SK-N-SH (cell line): ENCODE data around the gene ARCN1. TPM values are rescaled to one million over a fixed set of nuclear protein-coding genes. Genes with fewer than 3 reads are reported as not detected.
"Not testable (repeated sequence)": the region's sequence is repeated elsewhere in the genome, so short reads cannot be mapped to it uniquely, and the experiment has no call there.

Experiments
- CTCF ChIA-PET: fragments of 300-600, 350-600 bp; formaldehyde crosslinking; extraction: SDS; loops from one replicate; lab custom pipeline; 2021; lab: Yijun Ruan, JAX
- POLR2A ChIA-PET: fragments of 350-600 bp; sonication (Branson Sonifier 250); formaldehyde crosslinking; extraction: SDS; loops from one replicate; lab custom pipeline; 2020; ENCODE audit warnings: antibody characterized with exemption, inconsistent platforms; lab: Yijun Ruan, JAX
- DNase-seq: peaks from one replicate; pipeline ENCODE4 v3.0.0; 2012
- H2AFZ ChIP-seq: fragments of 200-600 bp; sonication (generic); 2 replicates; pipeline ENCODE4 v1.8.1; 2016; ENCODE audit warnings: antibody characterized with exemption, mild to moderate bottlenecking, low read depth
- H3F3A ChIP-seq: fragments of 200-600 bp; sonication (generic); replicated peaks from 2 replicates; pipeline ENCODE3; 2016; ENCODE audit warnings: antibody characterized with exemption, mild to moderate bottlenecking; ENCODE audit not compliant: insufficient read depth
- H3K27ac ChIP-seq, 2 experiments: fragments of 200-500 bp in 1 of 2; fragments of 200-600 bp in 1 of 2; sonication (Bioruptor generic) in 1 of 2; sonication (generic), shearing (Covaris generic) in 1 of 2; 2 replicates each; pipeline versions ENCODE4 v1.5.1 to v1.6.1; 2014 to 2016; ENCODE audit warnings: low read depth in 2 of 2, inconsistent platforms in 1 of 2, low read length in 1 of 2, mild to moderate bottlenecking in 1 of 2, mixed read lengths in 1 of 2
- H3K27me3 ChIP-seq: fragments of 200-600 bp; sonication (generic), shearing (Covaris generic); 2 replicates; pipeline ENCODE4 v1.6.1; 2016; ENCODE audit warnings: mixed run types; ENCODE audit not compliant: insufficient read depth
- H3K36me3 ChIP-seq, 2 experiments: fragments of 200-500 bp in 1 of 2; fragments of 200-600 bp in 1 of 2; sonication (Bioruptor generic) in 1 of 2; sonication (generic) in 1 of 2; replicated peaks in 1 of 2; 2 replicates each; pipeline versions ENCODE3 to v1.5.1; 2014 to 2016; ENCODE audit warnings: low read length in 1 of 2, mild to moderate bottlenecking in 1 of 2; ENCODE audit not compliant: insufficient read depth in 2 of 2, control insufficient read depth in 1 of 2
- H3K4me1 ChIP-seq, 2 experiments: fragments of 200-500 bp in 1 of 2; fragments of 200-600 bp in 1 of 2; sonication (Bioruptor generic) in 1 of 2; sonication (generic), shearing (Covaris generic) in 1 of 2; 2 replicates each; pipeline versions ENCODE4 v1.5.1 to v1.6.1; 2014 to 2016; ENCODE audit warnings: low read depth in 1 of 2, low read length in 1 of 2, mixed run types in 1 of 2; ENCODE audit not compliant: insufficient read depth in 2 of 2, control insufficient read depth in 1 of 2
- H3K4me2 ChIP-seq: fragments of 200-600 bp; sonication (generic), shearing (Covaris generic); 2 replicates; pipeline ENCODE4 v1.6.1; 2017; ENCODE audit warnings: mixed run types
- H3K4me3 ChIP-seq, 2 experiments: fragments of 200-500 bp in 1 of 2; fragments of 200-600 bp in 1 of 2; sonication (Bioruptor generic) in 1 of 2; sonication (generic), shearing (Covaris generic) in 1 of 2; 2 replicates each; pipeline versions ENCODE4 v1.5.1 to v1.8.1; 2014 to 2016; ENCODE audit warnings: low read depth in 2 of 2, inconsistent platforms in 1 of 2, low read length in 1 of 2, mild to moderate bottlenecking in 1 of 2, mixed read lengths in 1 of 2, moderate library complexity in 1 of 2
- H3K79me2 ChIP-seq: fragments of 200-600 bp; sonication (generic); 2 replicates; pipeline ENCODE4 v1.8.1; 2017; ENCODE audit warnings: mild to moderate bottlenecking; ENCODE audit not compliant: insufficient read depth
- H3K9ac ChIP-seq: fragments of 200-600 bp; sonication (generic); 2 replicates; pipeline ENCODE4 v1.6.1; 2017; ENCODE audit warnings: mixed run types
- H3K9me2 ChIP-seq: fragments of 200-600 bp; sonication (generic); 2 replicates; pipeline ENCODE4 v1.6.1; 2017; ENCODE audit warnings: mixed run types
- H3K9me3 ChIP-seq: fragments of 200-600 bp; sonication (generic); 2 replicates; pipeline ENCODE4 v1.6.1; 2017; ENCODE audit warnings: mixed run types, mild to moderate bottlenecking, moderate library complexity
- H4K20me1 ChIP-seq: fragments of 200-600 bp; sonication (generic); 2 replicates; pipeline ENCODE4 v1.6.1; 2017; ENCODE audit warnings: mild to moderate bottlenecking, mixed run types; ENCODE audit not compliant: insufficient read depth
- CTCF ChIP-seq: fragments of 200-600 bp; sonication (generic); IDR thresholded peaks from 2 replicates; pipeline ENCODE4 v1.6.1; 2017; ENCODE audit warnings: antibody characterized with exemption, mild to moderate bottlenecking, moderate library complexity
- GATA2 ChIP-seq: sonication (generic); formaldehyde crosslinking; IDR thresholded peaks from 2 replicates; pipeline ENCODE4 v1.5.0; 2020; ENCODE audit warnings: mild to moderate bottlenecking, missing genetic modification reagents
- JUND ChIP-seq: IDR thresholded peaks from 2 replicates; pipeline ENCODE4 v1.4.0; 2012
- RCOR1 ChIP-seq: fragments of 150-350 bp; IDR thresholded peaks from 2 replicates; pipeline ENCODE4 v1.6.1; 2017; ENCODE audit warnings: antibody characterized with exemption, low read length
- WGBS: methylation state at CpG from one replicate; pipeline ENCODE4 v1.1.6; 2017; ENCODE audit warnings: low lambda C conversion rate; 5-methylcytosine and 5-hydroxymethylcytosine counted together
- polyA plus RNA-seq, 3 experiments: library from polyadenylated mRNA; depleted of rRNA; stranded (reverse); fragments of >200 nt; gene quantifications; 2 replicates each; pipeline ENCODE4 v1.2.3, GENCODE V29; 2012
- TF ChIP-seq, protein P1 (sequence below): IDR thresholded peaks from 2 replicates; pipeline ENCODE4; 2012

The ARCN1 gene
- polyA plus RNA-seq, 1 of the 3 experiments (the other 2 are of a cell fraction), result 128 TPM

DNA sequence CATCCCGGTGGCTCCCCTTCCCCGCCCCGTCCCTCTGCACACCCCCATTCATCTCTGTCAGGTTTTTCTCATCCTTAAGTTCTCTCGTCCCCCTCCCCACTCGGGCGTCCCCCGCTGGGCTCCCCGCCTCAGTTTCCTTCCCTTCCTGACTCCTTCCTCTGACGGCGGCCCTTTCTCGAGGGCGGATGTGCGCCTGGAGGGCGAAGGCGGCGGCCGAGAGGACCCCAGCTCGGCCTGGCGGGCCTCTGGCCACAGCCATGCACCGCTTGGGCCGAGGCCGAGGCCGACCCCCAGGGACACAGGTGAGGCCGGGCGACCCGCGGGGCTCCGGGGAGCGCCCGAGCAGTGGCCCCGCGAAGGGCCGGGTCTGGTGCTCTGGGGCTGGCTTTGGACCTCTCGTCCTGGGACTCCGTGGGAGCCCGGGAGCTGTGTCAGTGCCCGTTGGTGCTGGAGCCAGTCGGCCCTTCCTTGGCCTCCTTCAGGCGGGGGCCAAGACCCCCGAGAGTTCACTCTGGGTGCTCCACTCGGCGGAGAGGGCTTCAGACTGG is 38.1 kb downstream of the ARCN1 start:
- Histone ChIP-seq H2AFZ (no peak overlapping the region), H4K20me1 (no peaks in the 10 kb centered on the region), H3K36me3 (peaks cover 4 to 10% of the 10 kb centered on the region in 2 experiments), H3K27me3 (no peaks in the 10 kb centered on the region), H3F3A (peaks cover 19% of the 10 kb centered on the region), H3K4me2 (no peak overlapping the region; the same call in 1 of the 2 replicates), H3K9ac (no peak overlapping the region), H3K9me2 (no peaks in the 10 kb centered on the region), H3K9me3 (no peaks in the 10 kb centered on the region), H3K4me1 (peaks cover 22 to 39% of the 10 kb centered on the region in 2 experiments), H3K79me2 (peaks cover 74% of the 10 kb centered on the region), H3K4me3 (no peak overlapping the region), H3K27ac (no peak overlapping the region)
- no peak for DNase-seq
- CTCF ChIA-PET, result interaction anchor here (0.6 to 4.2 kb wide), 6 partner anchors 8 to 47 kb away, joined by 3 to 12 read pairs (median 4); no protein-coding TSS in a partner anchor
- TF ChIP-seq JUND, result no peak
- no peak for TF ChIP-seq RCOR1
- TF ChIP-seq, protein P1, sequence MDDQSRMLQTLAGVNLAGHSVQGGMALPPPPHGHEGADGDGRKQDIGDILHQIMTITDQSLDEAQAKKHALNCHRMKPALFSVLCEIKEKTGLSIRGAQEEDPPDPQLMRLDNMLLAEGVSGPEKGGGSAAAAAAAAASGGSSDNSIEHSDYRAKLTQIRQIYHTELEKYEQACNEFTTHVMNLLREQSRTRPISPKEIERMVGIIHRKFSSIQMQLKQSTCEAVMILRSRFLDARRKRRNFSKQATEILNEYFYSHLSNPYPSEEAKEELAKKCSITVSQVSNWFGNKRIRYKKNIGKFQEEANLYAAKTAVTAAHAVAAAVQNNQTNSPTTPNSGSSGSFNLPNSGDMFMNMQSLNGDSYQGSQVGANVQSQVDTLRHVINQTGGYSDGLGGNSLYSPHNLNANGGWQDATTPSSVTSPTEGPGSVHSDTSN, result no peak
- POLR2A ChIA-PET, result no interaction called here
- 92% methylated on average over 22 of the region's 42 CpGs for WGBS

DNA sequence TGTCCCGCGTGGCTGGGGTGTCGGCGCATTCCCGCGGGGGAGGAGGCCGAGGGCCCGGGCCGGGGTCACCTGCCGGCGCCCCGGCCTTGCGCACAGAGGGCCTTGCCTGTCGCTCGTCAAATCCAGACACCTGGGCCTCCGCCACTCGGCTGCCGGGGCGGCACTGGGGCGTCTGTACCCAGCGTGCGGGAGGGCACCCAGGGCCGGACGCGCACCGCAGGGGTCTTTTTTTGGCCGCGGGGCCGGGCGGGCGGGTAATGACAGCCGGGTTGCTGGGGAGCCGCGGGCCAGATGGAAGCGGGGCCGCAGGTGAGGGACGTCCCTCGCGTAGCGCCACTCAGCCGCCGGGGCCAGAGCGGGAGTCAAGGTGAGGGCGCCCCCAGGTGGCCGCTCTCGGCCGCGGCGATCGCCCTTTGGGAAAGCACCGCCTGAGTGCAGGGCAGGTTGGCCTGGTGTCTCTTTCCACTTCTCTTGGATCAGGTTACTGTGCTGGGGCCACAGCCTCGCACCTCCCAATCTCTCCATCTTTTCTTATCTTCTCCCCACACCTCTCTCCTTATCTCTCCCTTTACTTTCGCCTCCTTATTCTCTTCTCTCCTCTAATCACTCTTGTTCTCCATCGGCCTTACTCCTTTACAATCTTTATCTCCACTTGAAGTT is 38.7 kb downstream of the ARCN1 start:
- no peaks in the 10 kb centered on the region for H3K9me3 ChIP-seq
- H3K9me2 ChIP-seq, result no peaks in the 10 kb centered on the region
- no peak overlapping the region for H3K9ac ChIP-seq
- no peak overlapping the region for H3K4me2 ChIP-seq
- H3K4me1 ChIP-seq, result peaks cover 16 to 41% of the 10 kb centered on the region in 2 experiments
- H3K79me2 ChIP-seq, result peaks cover 76% of the 10 kb centered on the region
- no peak overlapping the region; a peak in 1 of 4 replicates for H3K4me3 ChIP-seq
- peaks cover 4 to 10% of the 10 kb centered on the region in 2 experiments for H3K36me3 ChIP-seq
- no peak overlapping the region for H2AFZ ChIP-seq
- H3K27ac ChIP-seq, result no peak overlapping the region
- DNase-seq, result no peak
- no peaks in the 10 kb centered on the region for H3K27me3 ChIP-seq
- no peaks in the 10 kb centered on the region for H4K20me1 ChIP-seq
- TF ChIP-seq CTCF (peak; percentile 54), GATA2 (CRISPR knock-in tag) (no peak)
- H3F3A ChIP-seq, result peaks cover 22% of the 10 kb centered on the region
- ChIA-PET POLR2A (no interaction called here), CTCF (interaction anchor here (0.6 to 4.2 kb wide), 9 partner anchors 9 to 50 kb away, joined by 3 to 12 read pairs (median 4); no protein-coding TSS in a partner anchor)
- 84% methylated on average over 44 of the region's 54 CpGs for WGBS

- H3K4me2 ChIP-seq, H2AFZ ChIP-seq, H3K9ac ChIP-seq, H3K9me3 ChIP-seq, H3K9me2 ChIP-seq, H3K4me3 ChIP-seq, H3K27ac ChIP-seq, DNase-seq, H4K20me1 ChIP-seq, H3K27me3 ChIP-seq, POLR2A ChIA-PET: not testable (repeated sequence)
- Histone ChIP-seq H3F3A (peaks cover 23% of the 10 kb centered on the region), H3K79me2 (peaks cover 79% of the 10 kb centered on the region), H3K4me1 (peaks cover 11 to 40% of the 10 kb centered on the region in 2 experiments), H3K36me3 (peaks cover 7 to 15% of the 10 kb centered on the region in 2 experiments)
- CTCF ChIA-PET, result interaction anchor here (0.7 to 4.2 kb wide), 6 partner anchors 10 to 49 kb away, joined by 3 to 12 read pairs (median 4); no protein-coding TSS in a partner anchor
- 96% methylated on average over 19 of the region's 19 CpGs for WGBS
Measured at GRCh38 chr11:118611433-118611795, 39.2 kb downstream of the ARCN1 start.
